GM18951 (cell line): ENCODE measurements around the gene ITIH2.
"Not testable (repeated sequence)": the region's sequence is repeated elsewhere in the genome, so short reads cannot be mapped to it uniquely, and the experiment has no call there.

ENCODE experiments used
- POLR2A ChIP-seq: IDR thresholded peaks from 4 replicates; pipeline ENCODE4 v1.6.1; 2011; ENCODE audit warnings: mild to moderate bottlenecking; ENCODE audit not compliant: insufficient read length, insufficient read depth; ENCODE audit errors: extremely low read depth
- in situ Hi-C: fragments of 300-500 bp; cut with MboI; formaldehyde crosslinking; loops from one replicate; pipeline ENCODE4 v1.12.0; 2022; ENCODE audit warnings: low sequenced_read_pairs, mixed read lengths, inconsistent platforms; ENCODE audit not compliant: unreplicated experiment

ITIH2 gene

GRCh38 chr10:7734821-7735220, 31.7 kb downstream of the ITIH2 start:
- TF ChIP-seq POLR2A = no peak
- in situ Hi-C loops = no loop called here

DNA sequence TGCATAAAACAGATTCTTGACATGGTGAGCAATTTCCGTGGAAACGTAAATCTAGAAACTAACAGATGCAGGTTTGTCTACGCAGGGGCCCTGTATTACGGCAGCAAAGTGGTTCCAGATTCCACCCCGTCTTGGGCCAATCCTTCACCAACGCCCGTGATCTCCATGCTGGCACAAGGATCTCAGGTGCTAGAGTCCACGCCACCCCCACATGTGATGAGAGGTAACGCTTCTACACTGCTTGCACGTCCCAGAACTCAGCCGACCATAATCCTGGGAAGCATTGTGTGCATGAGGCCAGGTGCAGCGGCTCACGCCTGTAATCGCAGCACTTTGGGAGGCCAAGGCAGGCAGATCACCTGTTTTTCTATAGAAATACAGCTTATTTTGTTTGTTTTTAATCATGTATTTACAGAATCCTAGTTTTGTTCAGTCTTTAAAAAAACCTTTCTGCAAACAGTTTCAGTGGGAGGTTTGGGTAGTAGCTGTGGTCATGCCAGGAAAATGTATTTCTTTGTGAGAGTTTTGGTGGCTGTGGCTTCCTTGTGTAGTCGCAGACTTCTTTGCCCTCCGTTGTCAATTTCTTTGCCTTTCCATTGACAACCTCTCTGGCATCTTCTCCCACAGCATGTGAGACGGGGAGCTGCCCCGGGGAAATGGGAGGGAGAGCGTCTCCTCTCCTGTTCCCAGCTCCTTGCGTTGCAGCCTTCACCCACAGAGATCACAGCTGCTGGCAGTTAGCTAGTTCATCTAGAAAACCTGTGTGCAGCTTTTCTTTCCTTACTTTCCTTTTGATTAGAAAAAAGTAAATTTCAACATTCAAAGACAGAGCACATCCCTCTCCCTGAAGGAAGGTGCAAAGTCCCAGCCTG, 35.7 kb downstream of the ITIH2 start:
- TF ChIP-seq POLR2A = no peak
- in situ Hi-C loops = no loop called here

GRCh38 chr10:7744307-7744706, 41.2 kb downstream of the ITIH2 start:
- in situ Hi-C loops = no loop called here
- TF ChIP-seq POLR2A = no peak

GRCh38 chr10:7748637-7749036, 45.5 kb downstream of the ITIH2 start:
- in situ Hi-C loops = not testable (repeated sequence)

- in situ Hi-C loops = no loop called here
- TF ChIP-seq POLR2A = no peak
Observed at GRCh38 chr10:7750222-7750621, 47.1 kb downstream of the ITIH2 start.

DNA sequence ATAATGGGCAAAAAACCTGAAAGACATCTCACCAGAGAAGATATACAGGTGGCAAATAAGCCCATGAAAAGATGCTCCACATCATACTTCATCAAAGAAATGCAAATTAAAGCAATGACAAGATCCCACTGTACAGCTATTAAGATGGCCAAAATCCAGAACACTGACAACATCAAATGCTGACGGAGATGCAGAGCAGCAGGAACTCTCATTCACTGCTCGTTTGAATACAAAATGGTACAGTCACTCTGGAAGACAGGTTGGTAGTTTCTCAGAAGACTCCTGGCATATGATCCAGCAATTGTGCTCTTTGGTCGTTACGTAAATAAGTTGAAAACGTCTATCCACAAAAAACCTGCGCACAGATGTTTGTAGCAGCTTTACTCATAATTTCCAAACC, 49.1 kb downstream of the ITIH2 start:
- no peak for TF ChIP-seq POLR2A
- in situ Hi-C loops = no loop called here

GRCh38 chr10:7755103-7755502, 52.0 kb downstream of the ITIH2 start:
- in situ Hi-C loops = no loop called here
- no peak for TF ChIP-seq POLR2A

DNA sequence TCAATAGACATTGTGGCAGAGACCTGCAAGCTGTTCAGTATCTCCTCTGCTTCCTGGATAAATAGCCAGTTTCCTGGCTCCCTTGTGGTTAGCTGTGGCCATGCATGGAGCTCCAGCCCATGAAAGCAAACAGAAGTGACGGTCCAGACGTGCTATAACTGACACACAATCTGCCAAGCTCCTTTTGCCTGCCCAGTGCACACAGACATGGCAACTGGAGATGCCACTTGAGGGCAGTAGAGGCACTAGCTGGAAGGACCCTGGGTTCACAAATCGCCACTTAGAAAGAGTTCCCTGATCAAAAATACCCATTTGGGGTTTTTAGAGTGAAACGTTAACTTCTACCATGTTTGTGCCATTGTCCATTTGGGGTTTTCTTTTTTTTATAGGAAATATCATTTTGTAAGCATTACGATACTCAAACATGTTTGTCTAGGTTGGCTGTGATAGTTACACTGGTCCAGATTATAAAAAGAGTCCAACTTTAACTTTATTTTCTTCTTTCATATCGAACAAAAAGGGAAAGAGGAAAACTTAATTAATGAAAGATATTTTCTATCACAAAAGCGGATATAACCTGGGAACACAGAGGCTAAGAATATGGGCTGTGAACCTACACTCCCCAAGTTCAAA, 53.4 kb downstream of the ITIH2 start:
- in situ Hi-C loops = no loop called here
- TF ChIP-seq POLR2A = no peak

GRCh38 chr10:7763929-7764328, 60.8 kb downstream of the ITIH2 start:
- in situ Hi-C loops = no loop called here
- no peak for TF ChIP-seq POLR2A

GRCh38 chr10:7766241-7766640, 63.1 kb downstream of the ITIH2 start:
- in situ Hi-C loops = no loop called here
- no peak for TF ChIP-seq POLR2A

DNA sequence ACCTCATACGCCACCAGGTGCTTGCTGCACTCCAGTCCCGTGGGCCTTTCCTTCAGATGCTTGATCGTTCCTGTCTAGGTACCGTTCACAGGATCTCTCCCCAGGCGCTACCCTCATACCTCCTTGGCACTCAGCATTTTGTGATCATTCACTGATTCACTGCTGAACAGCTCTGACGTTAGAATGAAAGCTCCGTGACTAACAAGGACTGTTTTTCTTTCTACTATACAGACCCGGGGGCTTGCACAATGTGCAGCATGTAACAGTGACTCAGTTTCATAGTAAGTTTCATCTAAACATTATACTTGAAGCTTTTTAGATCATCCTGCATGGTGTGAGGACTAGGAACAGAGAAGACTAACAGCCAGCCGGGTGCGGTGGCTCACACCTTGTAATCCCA, 64.1 kb downstream of the ITIH2 start:
- in situ Hi-C loops = no loop called here
- TF ChIP-seq POLR2A = no peak

DNA sequence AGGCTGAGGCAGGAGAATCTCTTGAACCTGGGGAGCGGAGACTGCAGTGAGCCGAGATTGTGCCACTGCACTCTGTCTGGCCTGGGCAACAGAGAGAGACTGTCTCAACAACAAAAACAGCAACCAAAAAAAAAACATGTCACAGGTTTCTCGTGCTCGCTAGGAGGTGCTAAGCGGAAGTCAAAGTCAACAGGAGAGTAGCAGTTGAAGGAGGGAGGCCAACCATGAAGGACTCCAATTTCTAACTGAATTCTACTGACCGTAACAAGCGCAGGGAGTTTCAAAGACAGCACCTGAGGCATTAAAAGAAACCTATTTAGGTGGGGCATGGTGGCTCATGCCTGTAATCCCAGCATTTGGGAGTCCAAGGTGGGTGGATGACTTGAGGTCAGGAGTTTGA, 65.3 kb downstream of the ITIH2 start:
- TF ChIP-seq POLR2A = no peak
- in situ Hi-C loops = no loop called here

GRCh38 chr10:7773845-7774801, 71.0 kb downstream of the ITIH2 start:
- in situ Hi-C loops = no loop called here
- no peak for TF ChIP-seq POLR2A
